PFSK-1 (cell line): ENCODE data around the gene GRIK1.

Source experiments
- FOXP2 ChIP-seq: optimal IDR thresholded peaks from 2 replicates; pipeline ENCODE3; 2011; ENCODE audit warnings: borderline replicate concordance, control low read depth, inconsistent platforms; ENCODE audit not compliant: insufficient read depth; ENCODE audit errors: extremely low read length, extremely low read depth
- POLR2AphosphoS5 ChIP-seq: IDR thresholded peaks from 2 replicates; pipeline ENCODE4 v1.6.1; 2012; ENCODE audit warnings: low read depth, mild to moderate bottlenecking, control low read depth, low read length, moderate library complexity
- REST ChIP-seq, 2 experiments: IDR thresholded peaks; 2 replicates each; pipeline versions ENCODE4 v1.6.1 to v1.8.0; 2011 to 2012; ENCODE audit warnings: low read depth in 2 of 2, low read length in 2 of 2, control low read depth in 1 of 2, inconsistent platforms in 1 of 2, mild to moderate bottlenecking in 1 of 2, moderate library complexity in 1 of 2; ENCODE audit not compliant: insufficient read depth in 1 of 2
- SIN3A ChIP-seq: IDR thresholded peaks from 2 replicates; pipeline ENCODE4 v1.6.1; 2012; ENCODE audit warnings: mild to moderate bottlenecking, low read length, moderate library complexity, borderline replicate concordance; ENCODE audit not compliant: insufficient read depth
- TAF1 ChIP-seq: IDR thresholded peaks from 2 replicates; pipeline ENCODE4 v1.6.1; 2012; ENCODE audit warnings: low read length, control low read depth, borderline replicate concordance; ENCODE audit not compliant: insufficient read depth

The GRIK1 gene

DNA sequence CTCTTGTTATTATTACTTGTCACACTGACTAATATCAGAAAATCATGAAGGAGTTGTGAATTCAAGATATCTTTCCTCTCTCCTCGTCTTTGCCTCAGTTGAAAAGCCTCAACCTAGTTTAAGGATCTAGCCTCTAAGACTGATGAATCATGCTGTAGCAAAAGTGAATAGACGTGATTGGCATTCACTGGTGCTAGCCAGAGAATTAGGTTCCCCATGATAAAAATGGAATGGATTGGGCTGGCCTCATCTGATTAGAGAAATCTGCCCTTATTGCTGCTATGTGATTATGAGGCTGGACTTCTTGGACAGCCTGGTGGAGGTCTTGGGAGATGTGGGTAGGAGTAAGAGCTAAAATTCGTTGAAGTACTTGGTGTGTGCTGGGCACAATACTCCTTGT is 432.8 kb downstream of the GRIK1 start:
- TF ChIP-seq TAF1 (no peak), POLR2AphosphoS5 (no peak), SIN3A (no peak), REST (IDR thresholded peaks at IDR 0.05; ENCODE audit: insufficient read depth in 1 of 2, low read depth in 2 of 2, low read length in 2 of 2) (no peak), FOXP2 (no peak)

DNA sequence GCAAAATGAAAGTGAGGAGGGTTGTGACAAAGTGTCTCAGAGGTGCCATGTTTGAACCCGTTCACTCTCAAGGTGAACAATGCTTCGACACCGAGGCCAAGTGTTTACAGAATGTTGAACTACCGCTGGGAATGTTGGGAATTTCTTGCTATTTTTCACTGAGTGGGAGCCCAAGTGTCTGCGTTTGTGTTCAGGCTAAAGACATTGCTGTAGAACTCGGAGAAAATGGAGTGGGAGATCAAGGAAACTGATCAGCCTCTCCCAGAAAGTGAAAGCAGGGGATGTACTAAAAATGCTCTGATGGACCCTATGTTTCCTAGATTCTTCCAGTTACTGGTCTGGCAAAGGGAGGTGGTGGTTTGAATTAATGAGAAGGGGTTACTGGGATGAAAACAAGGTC is 433.6 kb downstream of the GRIK1 start:
- TF ChIP-seq SIN3A = no peak
- TF ChIP-seq TAF1 = no peak
- TF ChIP-seq POLR2AphosphoS5 = no peak
- TF ChIP-seq REST (IDR thresholded peaks at IDR 0.05; ENCODE audit: insufficient read depth in 1 of 2, low read depth in 2 of 2, low read length in 2 of 2) = no peak
- no peak for TF ChIP-seq FOXP2

DNA sequence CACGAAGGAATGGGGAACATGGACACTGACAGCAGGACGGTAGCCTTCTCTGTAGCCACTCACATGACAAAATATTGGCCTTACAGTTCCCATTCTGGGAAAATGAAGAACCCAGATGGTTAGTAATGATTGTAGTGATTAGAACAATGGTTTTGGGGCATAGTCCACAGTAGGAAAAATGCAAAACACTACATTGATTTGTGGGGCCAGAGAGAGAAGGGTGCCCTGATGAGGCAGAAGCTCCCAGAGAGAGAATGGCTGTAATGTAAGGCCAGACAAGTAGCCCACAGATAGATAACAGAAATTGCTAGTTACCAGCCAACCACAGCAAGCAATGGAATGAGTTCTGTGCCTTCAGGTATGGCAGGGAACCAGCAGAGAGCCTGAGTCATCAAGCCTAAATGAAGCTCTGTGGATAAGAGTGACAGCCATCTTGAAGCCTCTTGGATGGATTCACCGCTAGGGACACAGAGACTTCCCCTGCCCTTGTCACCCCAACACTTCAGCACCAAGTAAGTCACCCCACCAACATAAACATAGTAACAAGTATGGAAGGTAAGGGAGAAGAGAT is 435.0 kb downstream of the GRIK1 start:
- TF ChIP-seq REST (IDR thresholded peaks at IDR 0.05; ENCODE audit: insufficient read depth in 1 of 2, low read depth in 2 of 2, low read length in 2 of 2) = no peak
- no peak for TF ChIP-seq FOXP2
- TF ChIP-seq SIN3A = no peak
- TF ChIP-seq POLR2AphosphoS5 = no peak
- no peak for TF ChIP-seq TAF1

- TF ChIP-seq TAF1 = no peak
- no peak for TF ChIP-seq POLR2AphosphoS5
- no peak for TF ChIP-seq SIN3A
- no peak for TF ChIP-seq REST (IDR thresholded peaks at IDR 0.05; ENCODE audit: insufficient read depth in 1 of 2, low read depth in 2 of 2, low read length in 2 of 2)
- TF ChIP-seq FOXP2 = no peak
These were observed 438.3 kb downstream of the GRIK1 start for GRCh38 chr21:29501451-29501850.

- TF ChIP-seq FOXP2 = no peak
- TF ChIP-seq SIN3A = no peak
- no peak for TF ChIP-seq TAF1
- no peak for TF ChIP-seq REST (IDR thresholded peaks at IDR 0.05; ENCODE audit: insufficient read depth in 1 of 2, low read depth in 2 of 2, low read length in 2 of 2)
- no peak for TF ChIP-seq POLR2AphosphoS5
These were observed 440.0 kb downstream of the GRIK1 start for GRCh38 chr21:29499734-29500343.
